ENCODE results near the gene ELK1.

- no peak for TF ChIP-seq CTCF (IDR thresholded peaks at IDR 0.05 in 4 of 5, conservative IDR thresholded peaks at IDR 0.05 in 1 of 5)
- TF ChIP-seq POLR2A (IDR thresholded peaks at IDR 0.05), result no peak
Observed at GRCh38 chrX:47631676-47632075, 18.7 kb downstream of the ELK1 start.

Measured in gastrocnemius medialis (tissue), 4 donors.